RWPE1 (cell line): ENCODE results near the gene CAPZB.
"Not testable (repeated sequence)": the region's sequence is repeated elsewhere in the genome, so short reads cannot be mapped to it uniquely, and the experiment has no call there.

Experiments used
- CTCF ChIA-PET: fragments of 350-600 bp; sonication (Branson Sonifier 250); formaldehyde crosslinking; extraction: SDS; loops from one replicate; lab custom pipeline; 2021; lab: Yijun Ruan, JAX
- POLR2A ChIA-PET: fragments of 400-600 bp; formaldehyde crosslinking; extraction: SDS; loops from one replicate; lab custom pipeline; 2020; ENCODE audit warnings: antibody characterized with exemption; ENCODE audit not compliant: low non-redundant PET; lab: Yijun Ruan, JAX
- DNase-seq: peaks from one replicate; pipeline ENCODE4 v3.0.0; 2012; ENCODE audit warnings: low spot score
- H3K27ac ChIP-seq: fragments of 450-650 bp; 2 replicates; pipeline ENCODE4 v1.5.1; 2017
- TF ChIP-seq, protein P1 (sequence below): fragments of 450-650 bp; conservative IDR thresholded peaks from 2 replicates; pipeline ENCODE4 v1.5.1; 2017; ENCODE audit warnings: low read depth, mild to moderate bottlenecking

Gene CAPZB

GRCh38 chr1:19305880-19306279, 179.5 kb downstream of the CAPZB start:
- CTCF ChIA-PET: no interaction called here
- POLR2A ChIA-PET: no interaction called here
- DNase-seq: no peak
- TF ChIP-seq, protein P1, sequence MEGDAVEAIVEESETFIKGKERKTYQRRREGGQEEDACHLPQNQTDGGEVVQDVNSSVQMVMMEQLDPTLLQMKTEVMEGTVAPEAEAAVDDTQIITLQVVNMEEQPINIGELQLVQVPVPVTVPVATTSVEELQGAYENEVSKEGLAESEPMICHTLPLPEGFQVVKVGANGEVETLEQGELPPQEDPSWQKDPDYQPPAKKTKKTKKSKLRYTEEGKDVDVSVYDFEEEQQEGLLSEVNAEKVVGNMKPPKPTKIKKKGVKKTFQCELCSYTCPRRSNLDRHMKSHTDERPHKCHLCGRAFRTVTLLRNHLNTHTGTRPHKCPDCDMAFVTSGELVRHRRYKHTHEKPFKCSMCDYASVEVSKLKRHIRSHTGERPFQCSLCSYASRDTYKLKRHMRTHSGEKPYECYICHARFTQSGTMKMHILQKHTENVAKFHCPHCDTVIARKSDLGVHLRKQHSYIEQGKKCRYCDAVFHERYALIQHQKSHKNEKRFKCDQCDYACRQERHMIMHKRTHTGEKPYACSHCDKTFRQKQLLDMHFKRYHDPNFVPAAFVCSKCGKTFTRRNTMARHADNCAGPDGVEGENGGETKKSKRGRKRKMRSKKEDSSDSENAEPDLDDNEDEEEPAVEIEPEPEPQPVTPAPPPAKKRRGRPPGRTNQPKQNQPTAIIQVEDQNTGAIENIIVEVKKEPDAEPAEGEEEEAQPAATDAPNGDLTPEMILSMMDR: no peak
- H3K27ac ChIP-seq: no peak overlapping the region

GRCh38 chr1:19304081-19304480, 181.3 kb downstream of the CAPZB start:
- H3K27ac ChIP-seq, DNase-seq: not testable (repeated sequence)
- ChIA-PET CTCF (interaction anchor here (0.6 kb wide), 1 partner anchor 195 kb away, joined by 3 read pairs; no protein-coding TSS in a partner anchor), POLR2A (interaction anchor here (0.6 kb wide), 1 partner anchor 1123 kb away, joined by 3 read pairs; no protein-coding TSS in a partner anchor)

GRCh38 chr1:19300211-19300610, 185.1 kb downstream of the CAPZB start:
- H3K27ac ChIP-seq: no peak overlapping the region
- TF ChIP-seq, protein P1: no peak
- DNase-seq: no peak
- ChIA-PET POLR2A (no interaction called here), CTCF (no interaction called here)

- TF ChIP-seq, protein P1: no peak
- H3K27ac ChIP-seq: no peak overlapping the region
- POLR2A ChIA-PET: no interaction called here
- CTCF ChIA-PET: interaction anchor here (1.2 kb wide), 1 partner anchor 10 kb away, joined by 4 read pairs; no protein-coding TSS in a partner anchor
- no peak for DNase-seq
Observed at GRCh38 chr1:19294638-19295037, 190.7 kb downstream of the CAPZB start.

- no peak overlapping the region for H3K27ac ChIP-seq
- POLR2A ChIA-PET: interaction anchor here (0.7 kb wide), 1 partner anchor 23 kb away, joined by 3 read pairs; the partner anchor contains the start of genes AKR7A2 and SLC66A1
- DNase-seq: no peak
- TF ChIP-seq, protein P1: no peak
- CTCF ChIA-PET: interaction anchor here (0.6 kb wide), 1 partner anchor 362 kb away, joined by 3 read pairs; no protein-coding TSS in a partner anchor
Observed at GRCh38 chr1:19289244-19289643, 196.1 kb downstream of the CAPZB start.
